Activated CD4-positive, alpha-beta T cell treated with anti-CD3 and anti-CD28 coated beads, Interleukin-2, amount 50 U/mL, for 48 hours (primary cell): Measurements from ENCODE around the gene KLHL22.
"Not testable (repeated sequence)": the region's sequence is repeated elsewhere in the genome, so short reads cannot be mapped to it uniquely, and the experiment has no call there.

Experiments
- DNase-seq, 2 experiments: peaks; one replicate each; pipeline ENCODE4 v3.0.0-alpha.2; 2020

KLHL22 gene

GRCh38 chr22:20494978-20495860, at the start of gene KLHL22:
Gene KLHL22 (minus strand): TSS chr22:20495795. CDS start chr22:20489211, 6,584 bp downstream.
- DNase-seq: peak; percentile 31 to 47

GRCh38 chr22:20545318-20545634, 49.7 kb upstream of the KLHL22 start:
- not testable (repeated sequence) for DNase-seq

GRCh38 chr22:20542736-20543135, 47.1 kb upstream of the KLHL22 start:
- DNase-seq: no peak

GRCh38 chr22:20542055-20542454, 46.5 kb upstream of the KLHL22 start:
- no peak for DNase-seq

- DNase-seq: not testable (repeated sequence)
Measured at GRCh38 chr22:20538875-20539274, 43.3 kb upstream of the KLHL22 start.

GRCh38 chr22:20537983-20538382, 42.4 kb upstream of the KLHL22 start:
- DNase-seq: no peak

GRCh38 chr22:20537325-20537756, 41.7 kb upstream of the KLHL22 start:
- DNase-seq: no peak

- DNase-seq: no peak
Measured at GRCh38 chr22:20536590-20537324, 41.2 kb upstream of the KLHL22 start.

- DNase-seq: no peak
Measured at GRCh38 chr22:20533879-20534265, 38.3 kb upstream of the KLHL22 start.

- DNase-seq: no peak
Measured at GRCh38 chr22:20533095-20533878, 37.7 kb upstream of the KLHL22 start.

GRCh38 chr22:20532256-20532993, 36.8 kb upstream of the KLHL22 start:
- no peak for DNase-seq

GRCh38 chr22:20531404-20532201, 36.0 kb upstream of the KLHL22 start:
- no peak for DNase-seq

GRCh38 chr22:20531154-20531403, 35.5 kb upstream of the KLHL22 start:
- DNase-seq: no peak

GRCh38 chr22:20530368-20531153, 35.0 kb upstream of the KLHL22 start:
- no peak for DNase-seq

- no peak for DNase-seq
Measured at GRCh38 chr22:20528405-20528978, 32.9 kb upstream of the KLHL22 start.

- DNase-seq: no peak
Measured at GRCh38 chr22:20526628-20527355, 31.2 kb upstream of the KLHL22 start.

- no peak for DNase-seq
Measured at GRCh38 chr22:20526305-20526627, 30.7 kb upstream of the KLHL22 start.

GRCh38 chr22:20525048-20525447, 29.5 kb upstream of the KLHL22 start:
- no peak for DNase-seq

- DNase-seq: peak in 1 of 2 experiments; percentile 24
Measured at GRCh38 chr22:20524004-20524481, 28.4 kb upstream of the KLHL22 start.
